NCI-H1930 (cell line): Measurements from ENCODE around the gene DYNLT2.
"Not testable (repeated sequence)": the region's sequence is repeated elsewhere in the genome, so short reads cannot be mapped to it uniquely, and the experiment has no call there.

Experiments used
- DNase-seq, 2 experiments: peaks; one replicate each; lab custom pipeline; 2025; lab: John Stamatoyannopoulos, UW

DYNLT2 gene

DNA sequence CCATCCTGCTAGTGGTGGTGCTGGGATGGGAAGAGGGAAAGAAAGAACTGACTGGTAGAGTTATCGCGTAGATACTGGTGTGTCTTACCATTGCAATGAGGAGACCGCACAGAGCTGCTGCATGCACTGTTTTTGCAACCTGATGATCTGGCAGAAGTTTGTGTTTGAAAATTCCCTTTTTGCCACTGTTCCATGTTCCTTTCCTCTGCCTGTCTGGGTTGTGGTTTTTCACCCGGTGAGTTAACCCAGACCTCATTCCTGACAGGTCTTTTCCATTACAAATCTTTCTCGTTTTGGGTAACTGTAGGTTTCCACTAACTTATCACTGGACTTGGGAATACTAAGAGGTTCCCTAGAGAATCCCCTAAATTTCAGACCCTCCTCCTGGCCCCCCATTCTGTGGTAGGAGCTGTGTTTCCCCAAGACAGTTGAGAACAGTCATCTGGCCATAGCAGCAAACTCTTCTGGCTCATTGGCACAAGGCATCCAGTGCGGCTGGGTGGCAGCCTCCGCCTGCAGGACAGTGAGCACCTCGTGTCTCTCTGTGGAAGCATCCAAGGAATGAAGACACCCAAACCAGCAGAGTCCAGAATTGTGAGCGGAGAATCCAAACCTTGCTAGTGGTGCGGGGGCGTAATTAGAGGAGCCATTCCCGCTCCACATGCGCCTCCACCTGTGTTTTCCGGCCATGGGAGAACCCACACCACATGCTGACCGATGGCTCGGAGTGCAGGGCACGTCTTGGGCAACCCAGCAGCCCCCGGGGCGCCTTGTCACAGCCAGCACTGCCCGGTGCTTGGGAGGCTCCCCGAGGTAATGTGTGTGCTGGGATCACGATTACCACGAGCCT is 32.8 kb upstream of the DYNLT2 start:
- no peak for DNase-seq

DNA sequence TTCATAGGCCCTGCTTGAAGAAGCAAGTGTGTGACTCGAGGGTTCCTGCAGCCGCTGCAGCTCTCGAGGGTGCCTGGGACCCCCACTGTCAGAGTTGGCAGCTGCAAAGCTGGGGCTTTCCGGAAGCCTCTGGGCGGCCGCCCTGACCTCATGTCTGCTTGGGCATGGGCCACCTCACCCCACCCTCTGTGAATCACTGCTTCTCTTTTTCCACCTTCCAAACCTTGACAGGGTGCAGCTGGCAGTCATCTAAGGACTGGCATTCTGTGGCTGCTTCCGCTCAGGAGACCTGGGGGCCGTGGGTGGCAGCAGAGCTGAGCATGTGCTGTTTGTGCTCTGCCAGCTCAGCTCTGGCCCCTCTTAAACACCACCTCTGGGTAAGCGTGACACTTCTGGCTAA is 32.0 kb upstream of the DYNLT2 start:
- DNase-seq, result no peak

DNA sequence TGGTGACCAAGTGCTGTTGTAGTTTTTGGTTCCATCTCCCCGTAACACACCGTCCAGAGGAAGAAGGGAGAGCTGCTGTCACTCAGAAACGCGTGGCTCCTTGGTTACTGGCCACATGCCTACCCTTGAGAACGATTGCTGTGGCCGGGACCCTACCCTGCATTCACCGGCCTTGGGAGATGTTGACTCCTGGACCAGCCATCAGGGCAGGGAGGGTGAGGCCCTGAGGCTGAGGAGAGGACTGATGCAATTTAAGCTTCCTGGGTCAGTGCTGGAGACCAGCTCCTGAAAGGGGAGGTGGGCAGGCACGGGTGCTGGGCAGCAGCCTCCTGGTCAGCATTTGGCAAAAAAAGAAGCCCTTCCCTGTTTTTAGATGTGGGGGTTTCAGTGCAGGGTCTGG is 31.6 kb upstream of the DYNLT2 start:
- DNase-seq, result no peak

DNA sequence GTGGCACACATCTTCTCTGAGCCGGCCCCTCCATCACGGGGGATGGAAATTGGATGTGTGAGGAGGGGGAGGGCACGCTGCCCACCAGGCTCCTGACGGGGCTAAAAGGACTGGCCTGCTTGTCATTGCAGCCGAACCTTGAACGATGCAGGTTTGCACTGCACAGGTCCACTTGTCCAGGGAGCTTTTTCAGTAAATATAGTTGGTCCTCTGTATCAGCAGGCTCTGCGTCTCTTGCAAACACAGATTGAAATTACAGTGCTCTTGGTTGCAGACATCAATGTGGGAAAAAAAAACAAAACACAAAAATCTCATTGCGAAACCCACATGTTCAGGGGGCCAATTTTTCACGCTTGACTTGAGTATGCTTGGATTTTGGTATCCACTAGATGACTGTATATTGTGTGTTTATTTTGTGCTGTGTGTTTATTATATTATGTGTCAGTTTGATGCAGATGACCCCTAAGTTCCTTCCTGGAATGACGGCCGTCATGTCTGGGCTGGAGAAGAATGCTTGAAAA is 29.3 kb upstream of the DYNLT2 start:
- no peak for DNase-seq

DNA sequence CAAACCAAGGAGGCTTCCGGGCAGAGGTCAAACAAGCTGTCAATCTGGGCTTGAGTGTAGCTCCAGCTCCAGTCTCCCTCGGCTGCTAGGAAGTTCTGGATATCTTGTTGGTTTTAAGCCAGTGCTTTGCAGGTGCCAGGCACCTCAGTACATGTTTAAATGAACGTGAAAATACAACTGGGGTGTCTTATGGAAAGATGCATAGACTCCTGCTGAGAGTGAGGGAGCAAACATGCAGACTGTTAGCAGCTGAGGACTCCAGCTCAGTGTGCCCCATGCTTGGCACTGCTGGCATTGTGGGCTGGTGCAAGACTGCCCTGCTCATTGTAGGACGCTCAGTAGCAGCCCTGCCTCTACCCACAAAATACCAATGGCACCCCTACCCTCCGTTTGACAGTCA is 28.5 kb upstream of the DYNLT2 start:
- no peak for DNase-seq

DNA sequence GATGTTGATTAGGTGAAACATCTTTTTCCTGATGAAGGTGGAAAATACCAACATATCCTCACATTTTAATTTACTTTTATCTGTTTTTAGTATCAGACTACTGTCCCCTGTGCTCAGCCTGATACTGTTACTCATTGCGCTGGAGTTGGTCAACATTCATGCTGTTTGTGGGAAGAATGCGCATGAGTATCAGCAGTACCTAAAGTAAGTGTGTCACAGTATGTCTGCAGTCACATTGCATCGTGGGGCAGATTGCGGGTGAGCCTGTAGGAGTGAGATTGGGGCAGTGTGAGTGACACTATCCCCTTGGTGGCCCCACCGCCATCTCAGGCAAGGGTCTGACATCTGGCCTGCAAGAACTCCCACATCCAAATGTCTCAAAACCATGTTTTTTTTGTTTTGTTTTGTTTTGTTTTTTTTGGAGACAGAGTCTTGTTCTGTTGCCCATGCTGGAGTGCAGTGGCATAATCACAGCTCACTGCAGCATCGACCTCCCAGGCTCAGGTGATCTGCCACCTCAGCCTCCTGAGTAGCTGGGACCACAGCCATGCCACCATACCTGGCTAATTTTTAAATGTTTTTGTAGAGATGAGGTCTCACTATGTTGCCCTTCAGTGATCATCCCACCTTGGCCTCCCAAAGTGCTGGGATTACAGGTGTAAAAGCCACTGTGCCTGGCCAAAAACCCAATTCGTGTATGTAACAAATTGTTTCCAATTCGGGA is 27.9 kb upstream of the DYNLT2 start:
- DNase-seq, result no peak

DNA sequence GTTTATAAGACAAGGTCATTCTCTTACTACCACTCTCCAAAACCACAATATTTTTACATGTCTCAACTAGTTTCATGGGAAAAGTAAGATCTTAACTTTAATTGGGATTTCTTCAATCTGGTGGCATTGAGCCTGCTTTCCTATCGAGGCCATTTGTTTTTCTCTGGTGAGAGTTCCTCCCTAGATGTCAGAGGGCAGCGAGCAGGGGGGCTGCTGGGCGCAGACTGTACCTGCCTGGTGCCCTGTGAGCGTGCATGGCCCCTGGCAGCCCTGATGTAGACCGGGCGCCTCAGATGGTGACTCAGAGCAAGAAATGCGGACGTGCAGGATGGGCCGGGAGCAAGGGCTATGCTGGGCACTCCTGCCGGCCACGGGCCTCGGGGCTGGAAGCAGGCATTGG is 27.3 kb upstream of the DYNLT2 start:
- no peak for DNase-seq

DNA sequence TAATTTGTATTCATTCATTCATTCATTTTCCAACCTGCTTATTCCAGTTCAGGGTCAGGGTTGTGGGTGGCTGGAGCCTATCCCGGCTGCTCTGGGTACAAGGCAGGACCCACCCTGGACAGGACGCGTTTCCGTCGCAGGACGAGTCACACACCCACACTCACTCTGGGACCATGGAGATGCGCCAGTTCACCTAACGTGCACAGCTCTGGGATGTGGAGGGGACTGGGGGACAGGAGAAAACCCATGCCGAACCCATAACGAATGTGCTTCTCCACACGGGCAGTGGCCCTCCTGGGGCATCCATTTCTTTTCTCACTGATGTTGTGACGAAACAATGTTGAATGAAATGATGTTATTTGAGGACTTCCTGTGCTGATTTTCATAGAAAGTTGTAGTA is 26.5 kb upstream of the DYNLT2 start:
- no peak for DNase-seq

DNA sequence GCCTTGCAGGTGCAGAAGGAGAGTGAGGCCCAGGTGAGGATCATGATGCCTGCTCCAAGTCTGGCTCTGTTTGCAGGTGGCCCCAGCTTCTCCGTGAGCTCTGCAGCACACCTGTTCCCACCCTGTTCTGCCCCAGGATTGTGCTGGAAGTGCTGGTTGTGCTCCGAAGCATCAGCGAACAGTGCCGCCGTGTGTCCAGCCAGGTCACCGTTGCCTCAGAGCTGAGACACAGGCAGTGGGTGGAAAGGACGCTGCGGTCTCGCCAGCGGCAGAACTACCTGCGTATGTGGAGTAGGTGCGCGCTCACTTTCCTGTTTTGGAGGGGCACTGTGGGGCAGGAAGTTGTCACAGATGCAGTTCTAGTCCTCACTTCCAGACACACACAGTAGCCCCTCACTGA is 25.0 kb upstream of the DYNLT2 start:
- DNase-seq, result no peak

DNA sequence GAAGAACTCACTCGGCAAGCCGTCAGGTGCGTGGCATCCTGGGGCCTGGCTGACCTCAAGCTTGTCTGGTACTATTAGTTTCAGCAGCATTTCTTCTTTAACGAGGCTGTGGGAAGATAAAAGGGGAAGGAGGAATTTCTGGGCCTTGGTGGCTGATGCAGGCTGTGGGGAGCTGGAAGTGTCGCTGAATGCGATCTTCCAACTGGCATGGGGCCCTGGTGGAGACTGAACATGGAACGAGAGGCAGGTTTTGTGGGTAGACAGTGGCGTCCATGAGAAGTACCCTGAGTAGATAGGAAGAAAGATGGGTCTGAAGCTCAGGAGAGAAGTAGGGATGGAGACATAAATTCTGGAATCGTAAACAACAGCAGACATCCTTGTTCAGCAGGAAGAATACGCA is 23.9 kb upstream of the DYNLT2 start:
- DNase-seq, result no peak

DNA sequence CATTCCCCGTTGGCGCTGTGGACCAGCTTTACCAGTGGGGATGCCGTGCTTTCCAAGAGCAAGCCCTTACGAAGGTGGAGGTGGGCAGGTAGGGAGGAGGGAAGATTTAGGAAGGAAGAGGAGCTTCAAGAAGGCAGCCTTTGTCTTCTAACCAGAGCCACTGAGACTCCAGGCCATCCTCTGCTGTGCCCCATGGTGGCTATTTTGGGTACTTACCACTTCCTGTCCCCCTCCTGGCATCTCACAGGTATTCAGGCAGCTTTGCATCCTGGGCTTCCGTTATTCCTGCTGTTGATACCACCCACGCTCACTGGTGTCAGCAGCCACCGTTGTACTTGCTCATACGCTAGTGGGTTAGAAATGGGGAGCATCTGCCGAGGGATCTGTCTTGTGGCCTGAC is 23.0 kb upstream of the DYNLT2 start:
- no peak for DNase-seq

DNA sequence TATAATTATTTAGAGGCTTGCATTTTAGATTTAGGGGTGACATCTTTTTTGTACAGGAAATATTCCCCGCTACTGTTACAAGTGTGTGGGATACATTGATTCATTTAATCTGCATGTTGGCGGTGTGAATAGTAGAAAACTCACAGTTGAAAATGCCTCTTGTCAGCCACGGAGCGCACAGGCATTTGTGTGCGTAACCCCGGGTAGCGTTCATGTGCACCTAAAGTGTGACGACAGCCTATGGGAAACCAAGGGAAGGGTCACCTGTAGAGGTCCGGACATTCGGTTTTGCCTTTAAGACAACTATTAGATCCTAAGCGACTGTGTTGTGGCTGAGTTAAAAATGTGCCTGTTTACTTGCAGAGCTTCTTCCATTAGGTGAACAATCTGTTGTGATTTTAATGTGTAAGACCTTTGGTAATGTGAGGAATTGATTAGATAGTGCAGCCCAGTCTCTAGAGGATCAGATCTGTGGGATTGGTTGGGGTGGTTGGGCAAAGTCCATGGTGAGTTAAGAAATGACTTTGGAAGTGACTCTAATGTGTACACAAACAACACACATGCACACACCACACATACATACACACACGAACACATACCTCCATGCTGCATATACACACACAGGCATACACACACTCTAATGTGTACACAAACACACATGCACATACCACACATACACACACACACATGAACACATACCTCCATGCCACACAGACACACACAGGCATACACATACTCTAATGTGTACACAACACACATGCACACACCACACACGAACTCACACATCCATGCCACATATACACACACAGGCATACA is 15.8 kb upstream of the DYNLT2 start:
- no peak for DNase-seq

DNA sequence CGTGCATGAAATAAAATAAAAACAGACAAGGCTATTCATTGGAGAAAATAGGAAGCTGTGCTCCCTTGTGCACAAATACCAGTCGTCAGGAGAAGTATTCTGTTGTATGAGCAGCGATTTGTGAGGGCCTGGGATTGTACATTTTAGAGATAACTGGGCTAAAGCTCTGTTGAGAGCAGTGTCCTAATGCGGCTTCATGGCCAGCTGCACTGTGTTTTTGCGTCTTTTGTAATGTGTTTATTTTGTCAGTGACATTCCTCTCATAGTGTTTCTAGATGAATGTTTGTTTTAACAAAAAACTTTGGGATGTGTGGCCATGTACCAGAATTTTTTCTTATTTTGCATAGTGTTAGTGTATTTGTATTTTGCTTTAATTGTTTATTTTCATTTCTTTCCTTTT is 14.9 kb upstream of the DYNLT2 start:
- DNase-seq, result no peak

DNA sequence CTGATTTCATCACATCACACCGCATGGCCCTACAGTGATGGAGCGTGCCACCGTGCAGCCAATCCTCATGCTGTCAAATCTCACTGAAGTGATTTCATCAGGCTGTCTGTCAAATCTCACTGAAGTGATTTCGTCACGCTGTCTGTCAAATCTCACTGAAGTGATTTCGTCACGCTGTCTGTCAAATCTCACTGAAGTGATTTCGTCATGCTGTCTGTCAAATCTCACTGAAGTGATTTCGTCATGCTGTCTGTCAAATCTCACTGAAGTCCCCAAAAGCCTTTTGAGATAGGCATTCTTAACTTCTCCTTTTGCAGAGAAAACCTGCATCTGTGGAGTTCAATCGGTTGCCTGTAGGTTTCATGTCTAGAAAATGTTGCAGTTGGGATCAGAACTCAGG is 14.4 kb upstream of the DYNLT2 start:
- DNase-seq, result not testable (repeated sequence)

DNA sequence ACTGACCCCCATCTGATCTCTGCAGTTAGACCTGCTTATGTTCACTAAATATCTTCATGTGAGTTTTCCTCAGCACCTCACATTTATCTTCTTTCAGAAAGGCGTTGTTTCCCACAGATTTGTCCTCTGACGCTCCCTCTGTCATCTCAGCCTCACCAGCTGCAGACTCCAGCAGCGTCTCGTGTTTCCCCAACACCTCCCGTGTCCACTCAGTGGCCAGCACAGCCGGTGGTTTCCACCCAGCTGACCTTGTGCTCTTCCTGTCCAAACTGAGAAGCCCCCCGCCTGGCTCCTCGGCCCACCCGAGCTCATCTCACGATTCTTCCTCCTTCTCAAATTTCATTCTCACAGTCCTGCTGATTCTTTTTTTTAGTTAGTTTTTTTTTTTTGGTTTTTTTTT is 12.5 kb upstream of the DYNLT2 start:
- DNase-seq, result no peak

DNA sequence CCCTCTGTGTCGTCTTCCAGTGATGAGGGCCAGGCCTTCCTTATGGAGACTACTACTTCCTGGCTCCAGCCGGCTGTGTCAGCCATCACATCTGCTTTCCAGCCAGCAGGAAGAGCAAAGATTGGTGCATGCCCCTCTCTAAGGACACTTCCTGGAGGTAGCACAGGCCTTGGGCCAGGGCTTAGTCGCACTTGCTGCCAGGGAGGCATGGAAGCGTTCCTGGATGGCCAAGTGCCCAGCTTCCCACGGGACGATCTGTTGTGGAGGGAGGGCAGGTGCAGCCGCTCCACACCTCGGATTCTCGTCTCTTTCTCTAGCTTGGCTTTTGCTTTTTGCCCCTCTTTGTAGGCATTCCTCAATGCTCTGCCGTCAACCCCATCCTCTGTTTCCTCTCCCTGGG is 11.9 kb upstream of the DYNLT2 start:
- no peak for DNase-seq

DNA sequence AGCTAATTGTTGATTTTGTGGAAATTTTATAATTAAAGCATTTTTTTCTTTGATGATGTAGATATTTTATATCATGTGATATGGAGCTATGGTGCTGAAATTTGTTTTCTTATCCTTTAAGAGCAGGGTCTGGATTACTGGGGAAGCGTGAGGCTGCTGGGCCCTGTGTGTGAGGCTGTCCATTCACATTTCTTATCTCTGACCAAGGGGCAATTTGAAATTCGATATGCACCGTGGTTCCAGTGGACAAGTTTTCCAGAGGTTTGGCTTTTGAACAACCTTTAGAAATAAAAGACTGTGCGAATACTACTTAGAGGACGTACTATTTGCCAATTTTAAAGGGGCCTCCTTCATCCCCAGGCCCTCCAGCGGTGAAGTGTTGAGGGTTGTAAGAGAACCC is 3.8 kb upstream of the DYNLT2 start:
- DNase-seq, result no peak

DNA sequence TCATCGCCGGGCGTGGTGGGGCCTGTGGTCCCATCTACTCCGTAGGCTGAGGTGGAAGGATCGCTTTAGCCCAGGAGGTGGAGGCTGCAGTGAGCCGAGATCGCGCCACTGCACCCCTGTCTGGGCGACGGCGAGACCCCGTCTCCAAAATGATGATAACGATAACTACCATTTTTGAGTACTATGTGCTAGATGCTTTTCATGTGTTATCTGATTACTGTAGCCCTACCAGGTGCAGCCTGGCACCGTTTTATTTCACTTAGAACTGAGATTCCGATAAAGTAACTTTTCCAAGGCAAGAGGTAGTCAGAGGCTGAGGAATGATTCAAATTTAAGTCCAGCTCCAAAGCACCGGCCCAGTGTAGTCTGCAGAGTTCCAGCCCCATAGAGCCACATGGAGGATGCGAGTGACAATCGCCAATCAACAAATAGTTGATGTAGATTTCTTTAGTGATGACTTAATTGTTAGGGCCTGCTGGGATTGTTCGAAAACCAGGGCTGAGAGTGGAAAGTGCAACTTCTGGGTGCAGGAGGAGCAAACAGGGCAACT is 777 bp upstream of the DYNLT2 start:
- DNase-seq, result no peak

DNA sequence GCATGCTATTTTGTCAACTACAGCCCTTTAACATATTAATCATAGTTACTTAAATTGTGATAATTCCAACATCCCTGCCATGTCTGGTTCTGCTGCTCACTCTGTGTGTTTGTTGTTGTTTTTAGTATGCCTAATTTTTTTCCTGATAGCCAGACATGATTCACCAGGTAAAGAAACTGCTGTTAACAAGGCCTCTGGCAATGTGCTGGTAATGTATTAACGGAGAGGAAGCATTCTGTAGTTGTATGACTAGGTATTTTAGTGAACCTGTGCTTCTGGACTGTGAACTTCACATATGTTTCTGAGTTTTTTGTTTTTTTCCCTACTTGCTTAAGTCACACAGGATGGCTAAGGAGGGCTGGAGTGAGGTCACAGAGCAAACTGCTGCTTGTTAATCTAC is 4.8 kb downstream of the DYNLT2 start:
- no peak for DNase-seq

DNA sequence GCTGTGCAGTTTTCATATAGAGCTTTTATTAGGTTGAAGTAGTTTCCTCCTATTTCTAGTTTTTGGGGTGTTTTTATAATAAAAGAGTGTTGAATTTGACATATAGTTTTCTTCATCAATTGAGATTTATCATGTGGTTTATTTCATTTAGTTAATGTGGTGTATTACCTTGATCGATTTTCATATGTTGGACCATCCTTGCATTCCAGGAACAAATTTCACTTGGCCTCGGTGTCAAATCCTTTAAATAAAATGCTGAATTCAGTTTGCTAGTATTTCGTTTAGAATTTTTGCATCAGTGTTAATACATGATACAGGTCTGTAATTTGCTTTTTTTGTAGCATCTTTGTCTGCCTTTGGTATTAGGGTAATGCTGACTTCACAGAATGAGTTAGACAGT is 6.0 kb downstream of the DYNLT2 start:
- no peak for DNase-seq

DNA sequence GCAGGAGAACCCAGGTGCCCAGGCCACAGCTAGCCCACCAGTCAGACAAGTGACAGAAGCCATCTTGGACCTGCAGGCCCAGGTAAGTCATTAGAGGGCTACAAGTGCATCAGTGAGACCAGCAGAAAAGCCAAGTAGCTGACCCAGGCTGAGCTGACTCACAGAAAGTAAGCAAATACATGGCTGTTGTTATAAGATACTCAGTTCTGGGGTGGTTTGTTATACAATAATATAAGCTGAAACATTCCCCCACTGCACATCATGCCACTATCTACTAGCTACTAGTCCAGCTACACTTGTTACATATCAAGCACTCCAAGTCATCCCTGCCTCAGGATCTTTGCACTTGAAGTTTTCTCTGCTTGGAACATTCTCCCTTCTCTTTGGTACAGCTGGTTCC is 10.0 kb downstream of the DYNLT2 start:
- no peak for DNase-seq

DNA sequence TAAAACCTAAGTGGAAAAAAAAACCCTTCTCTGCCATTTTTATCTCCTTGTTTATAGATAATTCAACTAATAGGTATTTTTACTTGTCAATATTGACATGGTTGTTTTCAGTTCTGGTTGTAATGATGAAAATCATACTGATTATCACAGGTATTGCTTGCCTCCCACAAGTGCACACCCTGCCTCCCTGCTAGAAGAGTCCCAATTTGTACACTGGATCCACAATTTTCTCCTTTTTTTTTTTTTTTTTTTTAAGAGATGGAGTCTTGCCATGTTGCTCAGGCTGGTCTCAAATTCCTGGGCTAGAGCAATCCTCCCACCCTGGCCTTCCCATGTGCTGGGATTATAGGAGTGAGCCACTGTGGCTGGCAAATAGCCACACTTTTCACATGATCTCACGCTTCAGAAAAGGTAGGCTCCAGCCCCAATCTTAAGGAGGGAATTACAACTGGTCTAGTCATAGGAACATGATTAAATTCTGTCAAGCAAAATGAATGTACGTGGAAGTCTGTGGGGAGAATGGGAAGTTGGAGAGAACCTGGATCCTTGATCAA is 12.3 kb downstream of the DYNLT2 start:
- no peak for DNase-seq
